Prostate gland (tissue), 2 donors: Measurements from ENCODE around the gene CORO7.

Source experiments
- POLR2A ChIP-seq: fragments of 450-650 bp; IDR thresholded peaks from one replicate; pipeline ENCODE4 v1.6.1; 2016; ENCODE audit warnings: antibody characterized with exemption, mild to moderate bottlenecking
- POLR2AphosphoS5 ChIP-seq: sonication (generic); formaldehyde crosslinking; IDR thresholded peaks from one replicate; pipeline ENCODE4 v1.6.1; 2017; ENCODE audit warnings: antibody characterized with exemption
- TF ChIP-seq, protein P1 (sequence below), 4 experiments: fragments of 200-600 bp in 2 of 4; fragments of 450-650 bp in 2 of 4; sonication (generic) in 2 of 4; IDR thresholded peaks; 1 replicate in 3 of 4; 2 replicates in 1 of 4; pipeline ENCODE4 v1.5.1; 2016 to 2019; ENCODE audit warnings: antibody characterized with exemption in 4 of 4, mild to moderate bottlenecking in 2 of 4, moderate library complexity in 2 of 4

DNA sequence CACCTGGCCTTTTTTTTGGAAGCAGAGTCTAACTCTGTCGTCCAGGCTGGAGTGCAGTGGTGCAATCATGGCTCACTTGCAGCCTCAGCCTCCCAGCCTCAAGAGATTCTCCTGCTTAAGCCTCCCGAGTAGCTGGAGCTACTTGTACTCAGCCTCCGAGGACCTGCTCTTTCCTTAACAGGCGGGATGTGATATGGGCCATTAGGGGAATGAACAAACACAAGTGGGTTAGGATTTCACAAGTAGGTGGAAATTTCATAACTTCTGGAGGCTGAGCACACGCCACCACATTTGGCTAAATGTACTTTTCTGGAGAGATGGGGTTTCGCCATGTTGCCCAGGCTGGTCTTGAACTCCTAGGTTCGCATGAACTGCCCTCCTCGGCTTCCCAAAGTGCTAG lies 69.4 kb downstream of the CORO7 start:
- TF ChIP-seq POLR2A (no peak), POLR2AphosphoS5 (no peak)
- TF ChIP-seq, protein P1, sequence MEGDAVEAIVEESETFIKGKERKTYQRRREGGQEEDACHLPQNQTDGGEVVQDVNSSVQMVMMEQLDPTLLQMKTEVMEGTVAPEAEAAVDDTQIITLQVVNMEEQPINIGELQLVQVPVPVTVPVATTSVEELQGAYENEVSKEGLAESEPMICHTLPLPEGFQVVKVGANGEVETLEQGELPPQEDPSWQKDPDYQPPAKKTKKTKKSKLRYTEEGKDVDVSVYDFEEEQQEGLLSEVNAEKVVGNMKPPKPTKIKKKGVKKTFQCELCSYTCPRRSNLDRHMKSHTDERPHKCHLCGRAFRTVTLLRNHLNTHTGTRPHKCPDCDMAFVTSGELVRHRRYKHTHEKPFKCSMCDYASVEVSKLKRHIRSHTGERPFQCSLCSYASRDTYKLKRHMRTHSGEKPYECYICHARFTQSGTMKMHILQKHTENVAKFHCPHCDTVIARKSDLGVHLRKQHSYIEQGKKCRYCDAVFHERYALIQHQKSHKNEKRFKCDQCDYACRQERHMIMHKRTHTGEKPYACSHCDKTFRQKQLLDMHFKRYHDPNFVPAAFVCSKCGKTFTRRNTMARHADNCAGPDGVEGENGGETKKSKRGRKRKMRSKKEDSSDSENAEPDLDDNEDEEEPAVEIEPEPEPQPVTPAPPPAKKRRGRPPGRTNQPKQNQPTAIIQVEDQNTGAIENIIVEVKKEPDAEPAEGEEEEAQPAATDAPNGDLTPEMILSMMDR (IDR thresholded peaks at IDR 0.05) = no peak
